ENCODE measurements around the gene SPACA9.

SPACA9 gene

DNA sequence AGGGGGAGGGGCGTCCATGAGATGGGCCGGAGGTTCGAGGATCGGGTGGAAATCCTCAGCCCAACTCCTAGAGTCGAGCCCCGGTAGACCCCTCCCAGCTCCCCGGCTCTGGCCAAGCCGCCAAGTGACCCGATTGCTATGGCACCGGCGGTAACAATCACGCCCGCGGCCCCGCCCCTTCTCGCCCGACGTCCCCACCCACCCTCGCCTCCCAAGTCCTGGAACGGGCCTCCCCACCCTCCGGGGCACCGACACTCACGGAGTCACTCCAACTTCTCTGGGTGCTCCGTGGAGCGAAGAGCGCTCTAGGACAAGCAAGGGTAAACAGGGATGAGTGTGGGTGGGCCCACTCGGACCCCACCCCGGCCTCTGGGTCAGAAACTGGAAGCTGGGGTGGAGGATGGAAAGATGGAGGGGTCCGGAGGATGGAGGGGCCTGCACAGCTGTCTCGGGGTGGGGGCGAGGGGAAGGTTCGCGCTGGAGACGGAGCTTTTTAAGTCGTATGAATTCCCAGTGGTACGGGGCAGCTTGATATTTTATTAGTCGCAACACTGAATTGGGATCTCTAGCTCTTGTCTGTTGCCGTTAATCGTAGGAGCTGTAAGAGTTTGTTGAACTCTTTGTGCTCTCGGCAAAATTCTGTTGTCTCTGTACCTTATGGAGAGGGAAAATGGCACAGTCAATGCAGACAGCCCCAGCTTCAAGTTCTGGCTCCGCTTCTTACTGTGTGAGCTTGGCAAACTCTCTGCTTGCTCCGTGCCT, at the start of gene SPACA9:
Gene SPACA9 (plus strand): TSS at position 204 of the 762 bp plus-strand sequence. CDS start 5,050 bp downstream, outside the sequence.
- TF ChIP-seq GATA2 (IDR thresholded peaks at IDR 0.05; ENCODE audit: low read depth, low read length) (no peak), GATA3 (IDR thresholded peaks at IDR 0.05; ENCODE audit: low read depth, low read length) (no peak)

DNA sequence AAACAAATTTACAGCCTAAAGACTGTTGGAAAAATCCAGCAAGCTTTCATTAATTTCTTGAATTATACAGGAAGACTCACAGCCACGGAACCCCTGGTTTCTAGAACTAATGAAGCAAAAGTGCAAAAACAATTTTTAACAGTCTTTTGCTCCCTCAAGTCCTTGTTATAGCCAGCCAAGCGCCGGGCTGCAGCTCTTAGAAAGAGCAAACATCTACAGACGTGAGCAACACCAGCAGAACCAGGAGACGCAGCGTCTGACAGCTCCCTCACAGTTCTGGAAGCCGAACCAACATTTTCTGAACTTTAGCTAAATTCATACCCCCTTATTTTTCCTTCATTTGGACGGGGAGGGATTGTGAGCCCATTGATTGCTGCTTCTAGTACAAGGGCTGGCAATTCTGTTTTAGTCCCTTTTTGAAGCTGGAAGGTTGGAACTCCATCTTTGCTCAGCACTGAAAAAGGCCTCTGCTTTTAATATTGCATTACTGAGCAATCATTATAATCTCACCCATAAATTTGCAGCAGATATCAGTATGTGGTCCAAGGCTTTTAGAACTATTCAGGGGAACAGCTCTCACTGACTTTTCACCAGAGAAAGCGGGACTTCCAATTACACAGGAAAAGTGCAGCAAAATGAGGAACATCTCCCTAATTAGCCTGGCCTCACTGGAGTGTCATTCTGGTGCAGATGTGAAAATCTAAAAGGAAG, 46.4 kb upstream of the SPACA9 start:
- TF ChIP-seq GATA2 (IDR thresholded peaks at IDR 0.05; ENCODE audit: low read depth, low read length) (peak; percentile 67), GATA3 (IDR thresholded peaks at IDR 0.05; ENCODE audit: low read depth, low read length) (no peak)

DNA sequence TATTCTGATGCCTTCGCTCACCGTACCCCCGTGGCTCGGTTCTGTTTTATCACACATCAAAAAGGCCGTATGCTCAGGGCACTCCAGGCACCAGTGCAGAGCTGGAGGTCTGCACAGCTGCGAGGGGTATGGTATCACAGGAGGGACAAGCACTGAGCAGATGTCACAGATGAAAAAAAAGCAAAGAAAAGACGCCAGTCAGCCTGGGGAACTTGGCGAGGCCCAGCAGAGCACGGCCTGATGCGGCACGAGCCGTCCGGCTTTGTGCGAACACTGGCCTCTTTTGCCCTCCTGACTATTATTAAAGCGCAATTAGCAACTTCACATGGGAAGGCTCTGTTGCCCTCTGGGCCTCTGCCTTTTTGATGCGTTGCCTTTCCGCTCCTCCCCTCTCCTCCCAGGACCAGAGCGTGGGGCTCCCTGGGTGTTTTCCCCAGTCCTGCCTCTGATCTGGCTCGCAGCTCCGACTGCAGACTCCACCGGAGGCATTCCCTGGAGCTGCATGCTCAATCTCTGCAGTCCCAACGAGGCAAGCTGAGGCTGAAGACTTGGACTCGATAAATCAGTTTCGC, 45.1 kb upstream of the SPACA9 start:
- TF ChIP-seq GATA3 (IDR thresholded peaks at IDR 0.05; ENCODE audit: low read depth, low read length) (no peak), GATA2 (IDR thresholded peaks at IDR 0.05; ENCODE audit: low read depth, low read length) (peak; percentile 80)

DNA sequence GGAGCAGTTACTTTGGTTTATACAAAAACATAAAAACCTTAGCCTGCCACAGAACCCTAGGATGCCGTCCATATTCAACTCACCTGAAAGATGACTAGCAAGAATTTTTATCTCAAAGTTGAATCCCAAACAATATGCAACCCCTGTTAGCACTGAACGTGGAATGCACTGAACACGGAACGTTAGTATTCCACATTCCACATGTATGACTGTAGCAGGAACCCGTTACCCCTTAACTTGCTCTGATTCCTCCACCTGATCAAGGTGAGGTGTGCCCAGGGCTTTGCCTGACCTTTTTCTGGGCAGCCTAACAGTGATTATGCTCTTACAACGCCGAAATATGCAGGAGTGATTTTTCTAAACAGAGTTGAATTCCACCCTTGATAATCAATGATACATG, 44.4 kb upstream of the SPACA9 start:
- TF ChIP-seq GATA2 (IDR thresholded peaks at IDR 0.05; ENCODE audit: low read depth, low read length): no peak
- no peak for TF ChIP-seq GATA3 (IDR thresholded peaks at IDR 0.05; ENCODE audit: low read depth, low read length)

DNA sequence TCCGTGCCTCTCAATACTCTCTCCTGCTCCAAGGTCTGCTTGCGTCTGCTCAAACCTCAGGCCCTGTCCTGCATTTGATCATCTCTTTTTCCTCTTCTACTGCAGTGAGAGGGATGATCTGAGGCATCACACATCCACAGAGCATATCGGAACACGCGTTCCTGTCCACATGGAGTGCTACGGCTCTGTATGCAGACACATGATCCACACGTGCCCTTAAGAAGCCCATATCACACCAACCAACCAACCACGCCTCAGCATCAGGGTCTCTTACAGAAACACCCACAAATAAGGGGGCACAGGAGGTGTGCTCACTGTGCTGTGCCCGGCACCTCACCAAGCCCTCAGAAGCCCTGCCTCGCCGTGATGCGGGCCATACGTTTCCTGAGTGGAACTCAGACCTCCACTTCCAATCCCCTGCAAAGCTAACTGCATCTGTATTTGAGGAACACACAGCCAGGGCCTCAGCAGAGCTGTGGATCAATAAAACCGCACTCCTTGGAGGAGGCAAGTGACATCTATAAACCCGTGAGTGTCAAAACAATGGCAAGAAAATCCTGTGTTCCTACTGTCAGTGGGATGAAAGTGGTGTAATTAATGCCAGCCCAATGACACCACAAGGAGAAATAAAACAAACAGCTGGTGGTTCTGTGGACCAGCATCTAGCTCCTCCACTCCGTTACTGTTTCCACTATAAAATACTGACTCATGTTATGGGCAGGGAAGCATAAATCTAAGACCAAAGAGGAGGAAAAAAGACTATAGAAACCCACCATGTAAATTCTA, 41.0 kb upstream of the SPACA9 start:
- TF ChIP-seq GATA2 (IDR thresholded peaks at IDR 0.05; ENCODE audit: low read depth, low read length) (no peak), GATA3 (IDR thresholded peaks at IDR 0.05; ENCODE audit: low read depth, low read length) (no peak)

DNA sequence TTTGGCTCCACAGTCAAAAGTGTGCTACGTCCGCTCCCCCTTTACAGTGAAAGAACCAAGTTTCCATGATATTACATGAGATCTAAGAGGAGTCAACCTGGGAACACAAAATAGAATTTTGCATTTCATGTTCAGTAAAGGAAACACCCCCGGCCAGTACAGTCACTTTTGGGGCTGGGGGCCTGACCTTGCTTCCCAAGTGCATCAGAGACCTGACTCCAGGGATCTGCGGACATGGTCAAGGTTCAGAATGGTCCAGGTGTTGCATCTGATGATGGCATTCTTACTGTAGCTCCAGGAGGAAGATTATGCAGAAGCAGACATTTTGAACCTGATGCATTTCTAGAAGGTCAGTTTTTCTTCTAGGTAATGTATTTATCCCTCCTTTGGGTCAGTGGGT, 40.4 kb upstream of the SPACA9 start:
- TF ChIP-seq GATA3 (IDR thresholded peaks at IDR 0.05; ENCODE audit: low read depth, low read length) (no peak), GATA2 (IDR thresholded peaks at IDR 0.05; ENCODE audit: low read depth, low read length) (no peak)

DNA sequence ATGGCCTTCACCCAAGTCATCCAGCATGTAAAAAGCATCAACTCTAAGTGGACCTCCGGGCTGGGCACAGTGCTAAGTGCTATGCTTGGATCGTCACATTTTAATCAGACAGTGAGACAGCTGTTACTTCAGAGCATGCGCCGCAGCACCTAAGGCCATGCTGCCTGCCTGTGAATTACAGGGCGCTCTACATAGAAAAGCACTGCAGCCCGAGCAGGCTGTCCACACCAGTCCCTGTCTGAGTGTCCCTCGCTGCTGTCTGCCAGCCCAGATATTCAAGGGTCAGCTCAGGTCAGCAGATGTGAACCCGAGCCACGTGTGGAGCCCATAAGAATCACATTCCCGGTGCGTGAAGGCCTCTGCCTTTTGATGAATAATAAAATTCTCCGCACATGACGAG, 37.7 kb upstream of the SPACA9 start:
- TF ChIP-seq GATA3 (IDR thresholded peaks at IDR 0.05; ENCODE audit: low read depth, low read length) (no peak), GATA2 (IDR thresholded peaks at IDR 0.05; ENCODE audit: low read depth, low read length) (no peak)

DNA sequence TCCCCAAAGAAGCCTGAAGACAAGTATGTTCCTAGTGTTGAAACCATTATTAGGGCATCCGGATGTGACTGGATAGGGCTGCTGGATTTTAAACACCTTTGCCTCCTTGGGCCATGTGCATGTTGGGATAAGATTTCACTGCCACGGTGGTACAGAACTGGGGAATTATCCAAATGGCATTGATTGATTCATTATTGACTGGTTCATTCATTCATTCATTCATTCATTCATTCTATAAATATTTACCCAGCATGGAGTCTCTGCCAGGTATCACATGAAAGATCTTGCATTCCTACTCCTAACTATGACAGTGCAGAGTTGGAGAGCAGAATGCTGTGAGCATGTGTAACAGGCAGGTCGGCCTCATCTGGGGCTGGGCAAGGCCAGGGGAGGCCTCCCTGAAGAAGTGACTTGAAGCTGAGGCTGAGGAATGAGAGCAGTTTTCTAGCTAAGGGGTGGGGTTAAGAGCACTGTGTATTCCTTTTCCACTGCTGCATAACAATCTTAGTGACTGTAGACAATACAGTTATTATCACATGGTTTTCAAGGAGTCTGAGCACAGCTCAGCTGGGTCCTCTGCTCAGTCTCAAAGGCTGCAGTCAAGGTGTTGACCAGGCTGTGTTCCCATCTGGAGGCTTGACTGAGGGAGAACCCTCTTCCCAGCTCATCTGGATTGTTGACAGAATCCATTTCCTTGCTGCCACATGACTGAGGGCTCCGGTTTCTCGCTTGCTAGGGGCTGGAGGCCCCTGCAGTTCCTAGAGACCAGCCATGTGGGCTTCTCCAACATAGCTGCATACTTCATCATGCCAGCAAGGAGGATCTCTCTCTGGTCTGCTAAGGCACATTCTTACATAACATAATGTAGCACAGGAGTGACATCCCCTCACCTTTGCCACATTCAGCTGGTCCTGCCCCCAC, 36.3 kb upstream of the SPACA9 start:
- TF ChIP-seq GATA3 (IDR thresholded peaks at IDR 0.05; ENCODE audit: low read depth, low read length) (no peak), GATA2 (IDR thresholded peaks at IDR 0.05; ENCODE audit: low read depth, low read length) (no peak)

DNA sequence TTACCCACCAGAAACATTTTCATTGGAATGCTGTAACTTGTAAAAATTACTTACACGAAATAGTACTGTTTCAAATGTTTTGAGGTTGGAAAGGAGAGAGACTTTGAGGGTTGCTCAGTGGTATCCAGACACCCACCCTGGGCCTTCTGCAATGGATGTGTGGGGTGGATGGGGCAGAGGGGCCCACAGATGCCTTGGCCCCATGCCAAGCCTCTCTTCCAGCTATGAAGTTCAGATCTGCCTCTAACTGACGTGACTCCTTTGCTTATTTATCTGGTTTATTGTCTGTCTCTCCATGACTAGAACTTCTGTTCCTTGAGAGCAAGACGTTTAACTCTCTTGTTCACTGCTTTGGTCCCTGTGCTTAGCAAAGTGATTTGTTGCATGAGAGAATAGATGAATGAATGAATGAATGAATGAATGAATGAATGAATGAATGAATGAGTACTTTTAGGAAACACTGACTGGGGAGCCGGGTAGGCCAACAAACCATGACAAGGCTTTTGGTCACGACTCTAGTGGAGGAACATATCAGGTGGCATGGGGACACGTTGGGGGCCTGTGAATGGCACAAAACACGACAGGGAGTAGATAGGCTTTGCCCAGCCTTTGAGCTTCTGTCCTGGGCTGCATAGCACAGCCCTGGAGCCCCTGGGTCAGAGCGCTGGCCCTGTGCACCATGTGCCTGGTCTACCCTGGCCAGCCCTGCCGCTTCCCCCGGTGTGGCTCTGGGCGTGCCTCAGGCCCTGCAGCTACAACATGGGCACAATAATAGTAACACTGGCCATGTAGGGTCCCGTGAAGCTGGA, 32.4 kb upstream of the SPACA9 start:
- no peak for TF ChIP-seq GATA3 (IDR thresholded peaks at IDR 0.05; ENCODE audit: low read depth, low read length)
- no peak for TF ChIP-seq GATA2 (IDR thresholded peaks at IDR 0.05; ENCODE audit: low read depth, low read length)

DNA sequence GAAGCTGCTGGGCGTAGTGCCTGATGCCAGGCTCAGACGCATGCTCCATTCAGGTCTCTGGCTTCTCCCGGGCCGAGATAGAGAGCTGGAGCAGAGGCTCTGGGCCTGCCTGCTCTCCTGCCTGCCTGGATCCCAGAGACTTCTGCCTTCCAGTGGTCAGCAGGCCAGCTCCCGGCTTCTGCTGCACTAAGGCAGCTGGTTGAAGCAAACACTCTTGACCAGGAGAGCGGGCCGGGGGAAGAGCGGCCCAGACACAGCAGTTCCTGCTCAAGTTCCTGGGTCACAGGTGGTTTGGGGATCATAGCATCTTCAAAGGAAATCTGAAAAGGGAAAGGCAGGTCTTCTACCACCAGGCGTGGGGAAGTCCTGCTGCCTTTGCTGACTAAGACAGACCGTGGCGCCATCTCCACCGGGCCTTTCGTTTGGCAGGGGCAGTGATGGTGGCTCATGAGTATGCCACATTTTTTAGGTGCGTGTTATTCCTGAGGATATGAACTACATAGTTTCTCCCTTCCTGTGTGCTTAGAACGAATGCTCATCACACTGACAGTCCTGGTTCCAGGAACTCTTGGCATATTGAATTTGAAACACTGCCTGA, 31.7 kb upstream of the SPACA9 start:
- no peak for TF ChIP-seq GATA2 (IDR thresholded peaks at IDR 0.05; ENCODE audit: low read depth, low read length)
- no peak for TF ChIP-seq GATA3 (IDR thresholded peaks at IDR 0.05; ENCODE audit: low read depth, low read length)

DNA sequence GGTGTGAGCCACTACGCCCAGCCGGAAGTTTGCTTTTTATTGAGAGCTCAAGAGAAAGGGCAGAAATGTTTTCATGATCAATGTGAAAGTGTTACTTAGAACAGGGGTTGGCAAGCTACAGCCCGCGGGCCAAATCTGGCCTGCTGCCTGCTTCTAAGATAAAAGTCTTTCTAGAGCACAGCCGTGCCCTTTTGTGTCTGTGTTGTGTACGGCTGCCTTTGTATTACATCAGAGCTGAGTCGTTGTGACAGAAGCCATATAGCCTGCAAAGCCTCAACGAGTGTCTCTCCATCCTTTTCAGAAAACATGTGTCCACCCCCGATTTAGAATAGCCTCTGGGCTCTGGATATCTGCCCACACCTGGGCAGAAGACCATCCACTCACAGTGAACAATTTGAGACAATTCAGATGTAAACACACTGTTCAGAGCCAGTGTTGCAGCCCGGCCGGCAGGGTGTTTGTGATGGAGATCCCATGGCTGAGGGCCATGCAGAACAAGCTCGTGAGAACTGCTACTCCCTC, 29.5 kb upstream of the SPACA9 start:
- TF ChIP-seq GATA2 (IDR thresholded peaks at IDR 0.05; ENCODE audit: low read depth, low read length): peak; percentile 83
- no peak for TF ChIP-seq GATA3 (IDR thresholded peaks at IDR 0.05; ENCODE audit: low read depth, low read length)

DNA sequence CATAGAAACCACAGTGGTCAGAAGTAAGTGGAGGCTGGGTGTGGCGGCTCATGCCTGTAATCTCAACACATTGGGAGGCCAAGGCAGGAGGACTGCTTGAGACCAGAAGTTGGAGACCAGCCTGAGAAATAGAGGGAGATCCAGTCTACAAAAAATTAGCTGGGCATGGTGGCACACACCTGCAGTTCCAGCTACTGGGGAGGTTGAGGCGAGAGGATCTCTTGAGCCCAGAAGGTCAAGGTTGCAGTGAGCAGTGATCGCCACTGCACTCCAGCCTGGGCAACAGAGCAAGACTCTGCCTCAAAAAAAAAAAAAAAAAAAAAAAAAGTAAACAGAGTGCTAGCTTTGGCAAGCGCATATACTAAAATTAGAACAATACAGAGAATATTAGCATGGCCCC, 25.2 kb upstream of the SPACA9 start:
- TF ChIP-seq GATA3 (IDR thresholded peaks at IDR 0.05; ENCODE audit: low read depth, low read length): no peak
- no peak for TF ChIP-seq GATA2 (IDR thresholded peaks at IDR 0.05; ENCODE audit: low read depth, low read length)
